GM21723 (cell line): ENCODE results near the gene ANKRD50.
A peak's percentile ranks its signal among the peaks of the same experiment; 100 is the strongest.

Source experiments
- ATAC-seq: cut with Tn5 transposase; IDR thresholded peaks from one replicate; pipeline ENCODE4 v1.9.1; 2021; ENCODE audit warnings: mild to moderate bottlenecking, moderate library complexity; ENCODE audit not compliant: unreplicated experiment

Gene ANKRD50, protein sequence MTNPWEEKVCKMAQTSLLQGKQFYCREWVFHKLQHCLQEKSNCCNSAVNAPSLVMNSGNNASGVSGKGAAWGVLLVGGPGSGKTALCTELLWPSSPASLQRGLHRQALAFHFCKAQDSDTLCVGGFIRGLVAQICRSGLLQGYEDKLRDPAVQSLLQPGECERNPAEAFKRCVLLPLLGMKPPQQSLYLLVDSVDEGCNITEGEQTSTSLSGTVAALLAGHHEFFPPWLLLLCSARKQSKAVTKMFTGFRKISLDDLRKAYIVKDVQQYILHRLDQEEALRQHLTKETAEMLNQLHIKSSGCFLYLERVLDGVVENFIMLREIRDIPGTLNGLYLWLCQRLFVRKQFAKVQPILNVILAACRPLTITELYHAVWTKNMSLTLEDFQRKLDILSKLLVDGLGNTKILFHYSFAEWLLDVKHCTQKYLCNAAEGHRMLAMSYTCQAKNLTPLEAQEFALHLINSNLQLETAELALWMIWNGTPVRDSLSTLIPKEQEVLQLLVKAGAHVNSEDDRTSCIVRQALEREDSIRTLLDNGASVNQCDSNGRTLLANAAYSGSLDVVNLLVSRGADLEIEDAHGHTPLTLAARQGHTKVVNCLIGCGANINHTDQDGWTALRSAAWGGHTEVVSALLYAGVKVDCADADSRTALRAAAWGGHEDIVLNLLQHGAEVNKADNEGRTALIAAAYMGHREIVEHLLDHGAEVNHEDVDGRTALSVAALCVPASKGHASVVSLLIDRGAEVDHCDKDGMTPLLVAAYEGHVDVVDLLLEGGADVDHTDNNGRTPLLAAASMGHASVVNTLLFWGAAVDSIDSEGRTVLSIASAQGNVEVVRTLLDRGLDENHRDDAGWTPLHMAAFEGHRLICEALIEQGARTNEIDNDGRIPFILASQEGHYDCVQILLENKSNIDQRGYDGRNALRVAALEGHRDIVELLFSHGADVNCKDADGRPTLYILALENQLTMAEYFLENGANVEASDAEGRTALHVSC (N-terminal part only)

DNA sequence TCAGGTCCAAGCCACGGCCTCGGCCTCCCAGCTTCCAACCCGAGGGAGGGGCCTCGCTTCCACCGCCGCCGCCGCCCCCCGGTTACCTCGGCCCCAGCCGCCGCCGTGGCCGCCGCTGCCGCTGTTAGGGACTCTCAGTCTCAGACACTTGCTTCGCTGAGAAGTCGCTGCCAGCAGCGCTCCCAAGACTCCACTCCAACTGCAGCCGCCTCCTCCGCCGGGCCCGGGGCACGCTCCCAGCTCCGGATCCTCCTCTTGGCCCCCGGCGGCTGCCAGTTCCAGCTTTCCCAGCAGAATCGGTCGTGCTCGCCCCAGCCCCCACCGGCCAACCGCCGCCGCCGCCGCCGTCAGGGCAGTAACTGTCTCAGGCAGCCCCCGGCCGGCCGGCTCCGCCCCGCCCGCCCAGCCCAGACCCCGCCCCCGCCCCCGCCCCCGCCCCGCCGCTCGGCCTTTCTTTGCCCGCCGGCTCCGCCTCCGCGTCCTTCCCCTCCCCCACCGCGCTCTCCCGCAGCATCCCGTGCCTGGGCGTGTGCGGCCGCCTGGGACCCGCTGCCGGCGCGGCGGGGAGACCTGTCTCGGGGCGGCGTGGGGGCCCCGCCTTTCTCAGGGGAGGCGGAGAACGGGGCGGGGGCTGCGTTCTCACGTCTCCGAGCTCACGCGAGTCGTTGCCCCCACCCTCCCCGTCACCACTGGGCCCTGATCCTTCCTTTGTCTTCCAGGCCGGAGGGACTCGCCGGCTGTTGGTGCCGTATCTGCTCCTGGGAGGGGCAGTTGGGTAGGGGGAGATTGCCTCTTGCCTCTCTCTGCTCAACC lies at the start of gene ANKRD50:
ANKRD50 (minus strand) TSS at position 361 of the 813 bp plus-strand sequence. CDS start 2,221 bp downstream, outside the sequence.
- ATAC-seq: peak; percentile 76

DNA sequence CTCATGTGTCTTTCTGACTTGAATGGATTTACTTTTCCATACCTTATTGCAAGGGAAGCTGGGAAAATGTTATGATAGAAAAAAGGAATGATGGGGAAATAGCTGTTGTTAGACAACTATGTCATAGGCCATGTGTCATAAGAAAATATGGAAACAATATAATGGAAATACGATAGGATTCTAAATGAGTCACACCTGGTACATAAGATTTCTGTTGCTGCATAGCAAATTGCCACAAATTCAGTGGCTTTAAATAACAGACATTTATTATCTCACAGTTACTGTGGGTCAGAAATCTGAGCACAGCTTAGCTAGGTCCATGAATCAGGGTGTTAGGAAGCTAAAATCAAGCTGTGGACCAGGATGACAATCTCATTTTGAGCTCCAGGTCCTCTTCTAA lies 44.6 kb upstream of the ANKRD50 start:
- ATAC-seq: no peak

DNA sequence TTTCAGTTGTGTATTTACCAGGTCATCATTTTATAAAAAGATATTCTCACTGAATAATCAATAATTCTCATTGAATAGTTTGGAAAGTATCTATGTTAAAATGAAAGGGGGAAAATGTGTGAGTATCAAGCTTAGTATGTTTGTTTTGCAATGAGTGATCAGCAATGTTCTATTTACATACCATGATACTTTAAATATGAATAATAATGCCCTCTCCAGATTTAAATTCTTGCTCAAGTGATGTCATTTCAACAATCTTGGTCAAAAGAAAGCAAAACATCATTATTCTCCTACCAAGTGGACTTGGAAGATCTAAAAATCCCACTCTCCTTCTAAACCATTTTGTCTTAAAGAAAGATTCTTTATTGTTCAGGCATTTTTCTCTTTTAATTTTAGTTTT lies 42.1 kb upstream of the ANKRD50 start:
- no peak for ATAC-seq

DNA sequence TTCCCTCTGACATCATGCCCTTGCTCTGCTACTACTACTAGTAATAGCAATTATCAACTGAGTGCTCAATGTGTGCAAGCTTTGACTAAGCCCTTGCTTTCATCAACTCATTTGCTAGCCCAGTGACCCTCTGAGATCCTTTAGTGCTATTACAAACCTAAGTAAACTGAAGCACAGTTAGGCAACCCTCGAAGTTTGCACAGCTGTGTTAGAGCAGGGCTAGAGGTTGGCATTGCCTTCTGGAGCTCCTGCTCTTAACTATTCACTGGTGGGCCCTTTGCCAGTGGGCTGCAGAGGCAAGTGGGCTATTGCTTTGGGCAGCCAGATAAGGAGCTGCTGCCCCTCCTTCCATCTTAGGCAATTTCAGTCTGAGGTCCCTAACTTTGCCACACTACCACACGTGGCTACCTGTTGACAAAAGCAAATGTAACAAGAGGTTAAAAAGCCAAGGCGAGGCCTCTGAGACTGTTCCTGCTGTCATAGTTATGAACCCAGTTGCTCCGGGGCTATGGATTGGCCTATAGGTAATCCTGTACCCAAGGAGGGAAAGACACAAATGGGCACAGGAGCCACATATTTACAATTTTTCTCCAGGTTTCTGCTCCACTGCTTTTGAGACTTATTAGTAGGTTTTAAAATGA lies 41.5 kb upstream of the ANKRD50 start:
- no peak for ATAC-seq

DNA sequence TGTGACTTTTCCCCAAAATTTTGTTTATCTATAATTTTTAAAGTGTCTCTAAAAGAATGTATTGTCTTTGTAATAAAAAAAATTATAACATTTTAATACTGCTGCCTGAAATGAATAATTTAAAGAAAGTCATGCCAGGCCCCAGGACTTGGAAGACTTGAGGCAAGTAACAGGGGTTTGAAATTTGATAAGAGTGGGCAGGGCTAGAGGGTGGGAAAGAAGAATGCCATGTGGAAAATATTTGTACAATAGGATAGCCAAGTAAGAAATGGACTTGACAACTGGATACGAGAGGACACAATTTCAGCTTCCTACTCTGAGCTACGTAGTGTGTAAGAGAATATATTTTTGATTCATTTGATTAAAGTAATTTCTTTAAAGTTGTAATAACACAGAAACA lies 36.9 kb upstream of the ANKRD50 start:
- no peak for ATAC-seq

DNA sequence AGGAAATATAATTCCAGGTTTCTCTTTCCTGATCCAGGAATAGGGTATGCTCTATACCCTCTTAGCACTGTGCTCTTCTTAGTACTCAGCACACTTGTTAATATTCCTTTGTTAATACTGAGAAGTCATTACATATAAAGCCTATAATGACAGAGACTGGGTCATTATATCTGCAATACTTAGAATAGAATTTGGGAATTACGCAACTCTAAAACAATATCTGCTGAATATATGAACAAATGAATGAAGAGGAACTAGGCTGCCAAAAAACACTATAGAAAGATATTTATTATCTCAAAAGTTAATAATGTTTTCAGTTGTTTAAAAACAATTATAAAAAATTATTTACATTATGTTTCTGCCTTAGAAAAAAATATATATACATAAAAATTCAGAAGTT lies 36.4 kb upstream of the ANKRD50 start:
- ATAC-seq: no peak

DNA sequence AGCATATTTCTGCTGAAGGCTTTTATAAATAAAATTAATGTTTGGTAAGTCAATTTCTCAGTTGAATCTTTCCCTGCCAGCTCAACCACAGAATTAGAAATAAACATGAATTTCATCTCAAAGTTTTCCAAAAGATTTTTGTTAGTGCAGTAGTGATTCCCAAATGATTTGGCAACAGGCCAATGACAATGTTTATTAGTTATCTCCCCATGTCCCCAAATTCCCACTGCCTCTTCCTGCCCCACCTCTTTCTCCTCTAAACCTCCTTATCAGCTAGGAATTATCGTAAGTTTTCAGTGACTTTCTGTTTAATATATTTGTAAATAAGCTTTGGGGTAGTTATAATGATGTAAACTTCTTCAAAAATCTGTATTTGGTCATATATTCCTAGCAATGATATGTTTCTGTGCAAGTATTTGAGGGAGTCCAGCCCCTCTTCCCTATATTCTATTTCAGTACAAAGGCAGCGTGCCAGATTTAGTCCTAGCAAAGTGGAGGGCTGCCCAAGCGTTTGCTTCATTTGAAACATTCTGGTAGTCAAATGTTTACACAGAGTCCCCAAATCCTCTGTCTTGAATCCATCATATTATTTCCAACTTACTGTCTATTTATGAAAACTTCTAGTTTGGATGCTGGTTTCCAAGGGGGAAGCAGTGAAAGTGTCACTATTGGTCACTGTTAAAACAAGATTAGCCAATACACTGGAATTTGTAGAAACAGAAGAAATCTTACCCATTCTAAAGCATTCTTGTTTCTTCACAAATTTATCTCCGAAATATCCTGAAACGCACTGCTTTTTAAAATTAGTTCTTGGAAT lies 33.7 kb upstream of the ANKRD50 start:
- ATAC-seq: no peak

DNA sequence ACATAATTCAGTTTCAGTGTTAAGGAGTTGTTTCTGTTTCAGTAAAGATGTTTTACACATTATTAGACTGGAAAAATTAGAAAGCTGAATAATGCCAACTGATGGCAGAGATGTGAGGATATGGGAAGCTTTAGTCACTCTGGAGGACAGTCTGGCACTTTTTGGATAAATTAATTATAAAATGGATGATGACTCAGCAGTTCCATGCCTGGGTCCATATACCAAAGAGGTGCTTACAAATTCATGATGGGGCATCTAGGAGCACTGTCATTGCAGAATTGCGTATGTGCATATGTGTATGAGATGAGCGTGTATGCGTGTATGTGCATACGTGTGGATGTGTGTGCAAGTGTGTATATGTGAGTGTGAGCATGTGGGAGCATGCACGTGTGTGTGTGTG lies 31.2 kb upstream of the ANKRD50 start:
- ATAC-seq: no peak

DNA sequence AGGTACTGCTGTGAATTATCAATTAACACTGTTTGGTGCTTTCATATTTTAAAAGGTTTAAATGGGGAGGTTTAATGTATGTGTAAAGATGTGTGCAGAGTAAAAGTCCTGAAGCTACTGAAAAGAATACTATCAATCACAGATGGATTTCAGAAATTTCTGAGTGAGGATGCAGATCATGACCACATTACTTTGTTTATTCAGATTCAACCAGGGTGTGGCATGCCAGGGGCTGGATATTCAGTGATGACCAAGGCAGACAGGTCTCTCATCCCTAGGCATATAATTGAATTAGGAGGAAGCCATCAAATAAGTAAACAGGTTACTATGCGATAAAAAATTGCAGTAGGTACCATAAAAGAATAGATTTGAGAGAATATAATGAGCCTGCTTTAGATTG lies 28.0 kb upstream of the ANKRD50 start:
- no peak for ATAC-seq

DNA sequence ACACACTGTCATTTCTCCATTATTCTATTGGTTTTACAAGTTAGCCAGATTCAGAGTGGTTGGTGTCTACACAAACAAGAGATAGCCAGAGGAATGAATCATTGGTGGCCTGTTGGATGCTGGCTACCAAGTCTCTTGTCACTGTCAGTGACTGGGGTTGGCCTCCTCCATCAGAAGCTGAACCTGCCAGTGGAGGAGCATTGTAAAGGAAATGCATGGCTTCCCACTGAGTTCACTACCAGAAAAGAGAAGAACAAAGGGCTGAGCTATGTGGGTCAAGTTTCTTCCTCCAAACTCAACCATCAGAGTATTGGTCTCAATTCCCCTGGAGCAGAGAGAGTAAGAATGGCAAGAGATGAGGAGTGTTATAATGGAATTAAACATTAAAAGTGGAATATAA lies 26.5 kb upstream of the ANKRD50 start:
- no peak for ATAC-seq

DNA sequence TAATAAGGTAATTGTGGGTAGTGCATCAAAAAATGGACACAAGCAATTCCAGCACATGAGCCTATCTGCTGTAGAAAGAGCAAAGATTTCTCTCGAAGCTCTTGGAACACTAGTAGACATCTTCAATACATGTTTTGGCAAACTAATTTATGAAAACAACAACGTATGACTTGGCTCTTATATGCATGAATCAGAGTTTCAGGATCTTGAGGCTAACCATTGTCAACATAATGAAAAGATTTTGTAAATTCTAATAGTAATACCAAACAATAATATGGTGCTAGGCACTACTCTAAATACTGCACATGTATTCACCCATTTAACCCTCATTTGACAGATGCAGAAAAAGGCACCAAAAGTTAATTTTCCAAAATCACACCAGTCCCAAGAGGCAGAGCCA lies 25.1 kb upstream of the ANKRD50 start:
- no peak for ATAC-seq

DNA sequence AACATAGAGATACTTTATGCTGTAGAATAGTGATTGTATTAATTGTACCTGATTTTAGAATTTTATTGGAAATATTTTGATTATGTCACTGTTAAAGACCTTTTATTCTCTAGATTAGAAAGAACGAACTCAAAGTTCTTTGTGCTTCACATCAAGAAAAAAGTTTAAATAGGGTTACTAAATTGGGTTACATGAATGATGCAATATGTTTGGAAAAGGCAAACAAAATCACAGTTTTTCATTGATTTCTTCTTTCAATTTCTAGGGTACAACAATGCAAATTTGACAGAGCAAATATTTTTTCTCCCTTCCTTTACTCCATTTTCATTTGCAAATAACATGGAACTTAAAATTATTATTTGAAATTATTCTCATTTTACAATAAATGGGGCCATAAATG lies 24.0 kb upstream of the ANKRD50 start:
- no peak for ATAC-seq

DNA sequence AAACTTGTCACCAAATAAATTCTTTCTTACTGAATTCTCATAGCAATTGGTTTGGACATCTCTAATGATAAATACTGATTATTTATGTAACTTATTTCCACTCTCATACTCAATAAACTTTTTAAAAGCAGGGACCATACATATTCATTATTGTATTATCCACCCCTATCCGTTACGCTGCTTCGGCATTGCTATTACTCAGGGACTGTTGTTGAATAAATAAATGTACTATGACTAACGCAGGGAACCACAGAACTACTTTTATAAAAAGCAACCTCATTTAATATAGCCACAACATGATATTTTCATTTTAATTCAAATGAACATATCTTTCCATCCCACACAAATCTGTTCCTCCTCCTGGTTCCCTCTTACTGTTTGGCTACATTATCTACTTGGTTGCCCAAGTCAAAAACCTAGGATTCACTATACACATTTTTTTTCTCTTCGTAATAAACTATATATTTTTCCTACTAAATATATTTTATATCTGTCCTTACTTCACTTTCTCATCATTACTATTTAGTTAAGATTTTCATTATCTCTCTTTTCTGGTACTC lies 14.9 kb upstream of the ANKRD50 start:
- ATAC-seq: no peak

DNA sequence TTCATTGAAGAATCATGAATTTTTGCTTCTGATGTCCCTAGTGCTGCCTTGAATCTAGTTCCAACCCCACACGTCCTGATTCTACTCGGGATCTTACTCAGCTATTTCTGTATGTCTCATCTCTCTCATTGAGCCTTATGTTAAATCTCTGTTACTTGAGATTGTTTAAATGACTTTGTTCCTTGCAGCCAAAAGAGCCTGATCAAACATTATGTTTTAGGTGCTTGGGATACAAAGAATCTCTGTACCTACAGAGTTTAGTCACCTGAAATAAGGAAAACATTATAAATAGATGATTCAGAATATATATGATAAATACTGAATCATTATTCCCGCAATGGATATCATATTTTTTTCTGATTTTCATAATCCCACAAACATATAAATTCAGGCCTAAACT lies 13.7 kb upstream of the ANKRD50 start:
- ATAC-seq: no peak

DNA sequence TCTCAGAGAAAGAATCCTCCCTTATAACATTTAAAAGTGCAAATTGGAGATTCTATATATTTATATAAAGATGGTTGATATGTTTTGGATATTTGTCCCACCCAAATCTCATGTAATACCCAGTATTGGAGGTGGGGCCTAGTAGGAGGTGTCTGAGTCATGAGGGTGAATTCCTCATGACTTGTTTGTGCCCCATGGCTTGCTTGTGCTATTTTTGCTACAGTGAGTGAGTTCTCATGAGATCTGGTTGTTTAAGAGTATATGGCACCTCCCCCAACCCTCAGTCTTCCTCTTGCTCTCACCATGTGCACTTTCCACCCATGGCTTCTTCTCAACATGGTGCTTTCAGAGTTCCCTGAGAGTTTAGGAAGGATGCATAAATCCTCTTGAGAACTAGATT lies 9.5 kb upstream of the ANKRD50 start:
- no peak for ATAC-seq

DNA sequence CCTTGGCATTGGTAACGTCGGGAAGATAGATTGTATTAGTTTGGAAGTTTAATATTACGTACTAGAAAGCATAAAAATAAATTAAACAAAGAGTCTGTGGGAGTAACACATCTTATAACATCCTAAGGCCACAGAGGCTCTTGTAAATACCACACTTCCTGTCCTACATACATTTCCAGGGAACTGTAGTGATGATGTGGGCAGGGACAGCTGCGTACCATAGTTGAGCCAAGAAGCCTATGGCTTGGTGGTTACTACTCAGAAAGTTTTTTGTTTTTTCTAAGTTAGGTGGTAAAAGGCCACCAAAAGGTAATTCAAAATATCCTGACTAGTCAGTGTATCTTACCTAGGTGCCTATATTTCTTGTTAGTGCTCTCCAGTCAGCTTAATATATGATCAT lies 4.6 kb upstream of the ANKRD50 start:
- no peak for ATAC-seq

DNA sequence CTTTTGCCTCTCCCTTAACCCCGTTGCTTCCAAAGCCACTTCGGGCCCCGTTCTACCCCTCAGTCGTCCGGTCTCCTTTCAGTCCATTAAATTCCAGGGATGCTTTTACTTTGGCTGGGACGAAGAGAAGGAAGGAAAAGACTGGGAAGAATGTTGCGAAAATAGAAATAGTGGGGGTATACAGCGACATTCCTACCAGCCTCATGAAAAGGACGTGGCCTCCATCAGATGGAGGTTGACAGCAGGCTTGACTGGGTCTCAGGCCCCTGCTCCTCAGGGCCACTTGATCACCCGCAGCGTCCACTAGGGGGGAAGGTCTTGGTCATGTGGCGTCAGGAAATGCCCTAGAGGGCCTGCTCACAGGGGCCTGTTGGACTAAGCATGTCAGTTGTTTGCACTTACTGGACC lies 657 bp upstream of the ANKRD50 start:
- ATAC-seq: peak; percentile 46

DNA sequence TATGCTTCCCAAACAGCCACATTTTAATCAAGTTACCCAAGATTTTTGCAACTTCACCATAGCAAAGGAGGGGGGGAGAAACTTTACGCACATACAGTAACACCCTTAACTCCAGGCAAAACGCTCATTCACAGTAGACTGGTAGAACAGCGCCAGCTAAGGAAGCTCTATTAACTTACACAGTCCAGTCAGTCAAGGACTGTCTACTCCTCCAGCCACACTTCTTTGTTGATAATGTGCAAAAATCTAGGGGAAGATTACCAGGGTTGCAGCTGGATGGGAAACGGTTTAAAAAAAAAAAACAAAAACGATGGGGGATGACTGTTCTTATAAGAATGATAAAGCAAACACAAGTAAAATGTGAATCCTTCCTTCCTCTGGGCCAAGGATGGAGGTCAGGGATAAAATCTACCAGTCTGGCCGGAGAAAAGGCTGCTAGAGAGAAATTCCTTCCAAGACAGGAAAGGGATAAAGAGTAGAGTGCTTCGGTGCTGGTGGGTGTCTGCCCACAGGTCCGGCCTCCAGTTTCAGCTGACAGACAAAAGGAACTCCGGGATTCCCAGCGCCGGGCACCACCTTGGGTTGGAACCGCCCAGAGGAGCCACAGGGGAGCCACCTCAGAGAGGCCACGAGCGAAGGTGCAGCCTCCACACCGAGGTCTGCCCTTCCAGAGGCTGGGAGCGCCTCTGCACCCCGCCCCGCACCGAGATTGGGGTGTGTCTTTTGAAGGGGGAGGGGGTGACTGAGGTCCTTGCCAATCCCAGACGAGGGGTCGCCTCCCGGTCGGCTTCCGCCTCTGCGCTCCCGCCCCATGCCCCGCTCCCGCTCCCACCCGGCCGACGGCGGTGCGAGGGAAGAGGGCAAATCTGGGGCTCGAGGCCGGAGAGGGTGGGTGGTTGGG lies 811 bp downstream of the ANKRD50 start:
- ATAC-seq: peak; percentile 36
